ENCODE measurements around the gene RNF5. TPM values are rescaled to one million over a fixed set of nuclear protein-coding genes. Genes with fewer than 3 reads are reported as not detected.

The RNF5 gene
- total RNA-seq, 2 donors from 2014 or later: 45.0 to 49.2 TPM

DNA sequence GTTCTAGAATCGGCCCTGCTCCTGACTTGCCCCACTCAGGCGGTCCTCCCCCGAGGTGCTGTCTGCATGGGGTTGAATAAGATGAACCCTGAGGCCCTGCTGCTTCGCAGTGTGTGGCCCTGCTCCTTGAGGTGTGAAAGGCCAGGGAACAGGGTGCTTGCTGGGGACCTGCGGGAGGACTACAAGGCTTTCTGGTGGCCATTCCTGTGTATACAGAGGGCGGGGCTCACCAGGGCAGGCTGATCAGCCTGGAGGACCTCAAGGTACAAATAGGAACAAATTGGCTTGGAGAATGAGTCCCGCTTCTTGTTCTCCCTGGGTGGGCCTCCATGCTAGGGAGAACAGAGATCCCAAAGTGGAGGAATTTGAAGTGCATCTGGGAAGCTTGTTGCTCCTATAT lies 40.0 kb downstream of the RNF5 start:
- H3K4me1 Mint-ChIP-seq (ENCODE audit: low read depth): peaks cover 8% of the 10 kb centered on the region
- H3K9me3 Mint-ChIP-seq: no peaks in the 10 kb centered on the region
- H3K27ac Mint-ChIP-seq: no peak overlapping the region
- no peak overlapping the region for H3K4me3 Mint-ChIP-seq
- H3K27me3 Mint-ChIP-seq (ENCODE audit: low read depth): no peaks in the 10 kb centered on the region
- no peak for DNase-seq
- no peak for ATAC-seq (replicated peaks in 1 of 2)
- no peaks in the 10 kb centered on the region for H3K36me3 Mint-ChIP-seq (ENCODE audit: insufficient read depth in 2 of 2)

DNA sequence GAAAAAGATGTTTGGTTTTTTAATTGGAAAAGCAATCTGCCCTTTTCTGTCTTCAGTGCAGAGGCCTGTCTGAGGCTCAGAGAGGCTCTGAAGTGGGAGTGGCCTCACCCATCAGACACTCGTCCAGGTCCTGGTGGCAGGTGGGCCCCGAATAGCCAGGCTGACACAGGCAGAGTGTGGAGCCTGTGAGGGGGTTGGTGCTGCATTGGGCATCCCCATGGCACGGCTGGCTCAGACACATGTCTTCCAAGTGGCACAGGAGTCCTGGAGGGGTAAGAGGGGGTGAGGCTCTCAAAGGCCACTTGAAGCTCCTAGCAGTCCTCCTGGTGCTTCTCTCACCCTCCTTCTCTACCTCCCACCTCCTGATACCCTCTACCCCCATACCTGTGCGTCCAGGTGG lies 41.8 kb downstream of the RNF5 start:
- no peaks in the 10 kb centered on the region for H3K27me3 Mint-ChIP-seq (ENCODE audit: low read depth)
- ATAC-seq (replicated peaks in 1 of 2) (no peak), DNase-seq (no peak)
- no peak overlapping the region for H3K4me3 Mint-ChIP-seq
- H3K36me3 Mint-ChIP-seq (ENCODE audit: insufficient read depth in 2 of 2): no peaks in the 10 kb centered on the region
- no peak overlapping the region for H3K27ac Mint-ChIP-seq
- H3K9me3 Mint-ChIP-seq: no peaks in the 10 kb centered on the region
- H3K4me1 Mint-ChIP-seq (ENCODE audit: low read depth): peaks cover 8% of the 10 kb centered on the region

DNA sequence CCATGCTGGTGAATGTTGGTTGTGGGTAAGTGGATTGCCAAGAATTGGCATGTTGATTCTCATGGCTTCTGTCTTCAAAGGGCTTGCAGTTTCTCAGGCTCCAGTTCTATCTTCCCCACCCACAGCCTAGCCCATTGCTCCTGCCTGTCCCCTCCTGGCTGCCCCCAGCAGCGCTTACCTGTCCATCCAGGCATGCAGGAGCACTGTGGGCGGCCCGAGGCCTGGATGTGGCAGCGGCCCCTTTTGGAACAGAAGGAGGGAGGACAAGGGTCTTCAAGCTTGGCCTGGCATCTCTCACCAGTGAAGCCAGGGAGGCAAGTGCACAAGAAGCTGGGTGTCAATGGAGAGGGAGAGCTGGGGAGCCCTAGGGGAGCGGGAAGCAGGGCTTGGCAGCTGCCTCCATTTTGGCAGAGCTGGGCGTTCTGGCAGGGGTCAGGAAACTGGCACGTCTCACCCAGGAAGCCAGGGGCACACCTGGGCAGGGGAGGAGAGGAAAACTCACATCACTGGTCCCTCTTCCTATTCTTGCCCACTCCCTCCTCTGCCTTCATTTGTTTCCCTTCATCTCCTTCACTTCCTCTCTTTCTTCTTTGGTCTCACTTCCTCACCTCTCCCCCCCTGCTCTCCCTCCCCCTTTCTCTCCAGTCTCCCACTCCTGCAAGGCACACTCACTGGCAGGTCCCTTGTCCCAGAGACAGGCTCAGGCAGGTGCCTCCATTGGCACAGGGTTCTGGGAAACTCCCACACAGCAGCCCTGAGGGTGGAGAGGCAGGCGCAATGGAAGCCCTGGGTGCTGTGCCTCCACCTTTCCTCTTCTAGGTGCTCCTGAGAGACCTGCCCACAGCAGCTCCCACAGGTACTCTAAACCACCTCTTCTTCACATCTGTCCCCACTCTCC lies 44.4 kb downstream of the RNF5 start:
- Mint-ChIP-seq H3K4me3 (no peak overlapping the region), H3K27ac (no peak overlapping the region), H3K27me3 (ENCODE audit: low read depth) (no peaks in the 10 kb centered on the region), H3K36me3 (ENCODE audit: insufficient read depth in 2 of 2) (no peaks in the 10 kb centered on the region), H3K9me3 (no peaks in the 10 kb centered on the region), H3K4me1 (ENCODE audit: low read depth) (peaks cover 8% of the 10 kb centered on the region)
- ATAC-seq (replicated peaks in 1 of 2): no peak
- DNase-seq: no peak

DNA sequence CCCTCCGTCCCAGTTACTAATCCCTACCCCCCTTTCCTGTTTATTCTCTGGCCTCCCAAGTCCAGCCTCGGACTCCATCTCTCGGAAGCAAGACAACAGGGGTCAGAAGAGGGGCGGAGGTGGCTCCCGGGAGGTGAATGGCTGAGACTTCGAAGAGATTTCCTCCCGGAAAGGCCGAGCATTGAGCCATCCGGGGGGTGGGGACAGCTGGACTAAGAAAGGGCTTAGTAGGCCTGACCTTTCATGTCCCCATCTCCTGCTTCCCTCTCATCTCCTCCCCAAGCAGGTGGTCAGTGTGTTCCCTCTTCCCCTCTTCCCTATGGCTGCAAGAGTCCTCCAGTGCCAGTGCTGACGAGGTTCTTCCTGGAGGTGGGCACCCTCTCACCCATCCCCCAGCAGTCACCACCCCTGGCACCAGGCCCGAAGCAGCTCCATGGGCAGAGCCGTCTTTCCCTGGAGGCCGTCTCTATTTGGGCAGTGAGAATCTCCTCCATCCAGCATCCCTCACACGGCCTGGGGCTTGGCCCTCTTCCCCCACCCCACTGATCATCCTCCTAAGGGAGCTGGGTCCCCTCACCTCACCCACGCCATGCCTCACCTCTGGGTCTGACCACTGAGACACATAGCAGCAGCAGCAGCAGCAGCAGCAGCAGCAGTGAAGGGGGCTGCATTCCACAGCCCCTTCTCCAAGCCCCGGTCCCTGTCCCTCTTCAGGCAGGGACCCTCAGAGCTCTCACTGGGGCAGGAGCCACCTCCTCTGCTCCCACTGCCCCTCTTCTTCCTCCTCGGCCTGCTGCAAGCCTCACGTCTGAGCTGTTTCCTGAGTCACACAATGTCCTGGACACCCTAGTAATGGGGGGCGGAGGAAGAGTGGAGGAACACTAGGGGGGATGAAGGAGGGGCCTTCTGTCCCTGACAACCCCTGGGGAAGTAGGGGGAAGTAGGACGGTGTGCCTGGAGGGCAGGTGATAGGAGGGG lies 45.3 kb downstream of the RNF5 start, which contains the start of gene NOTCH4:
Gene NOTCH4, minus strand, starts transcription at position 810 of the 978 bp plus-strand sequence. Its CDS starts 139 bp downstream, at position 671.
- DNase-seq (no peak), ATAC-seq (replicated peaks in 1 of 2) (no peak)
- Mint-ChIP-seq H3K4me3 (no peak within 1 kb of the TSS), H3K27ac (no peak within 1 kb of the TSS), H3K27me3 (ENCODE audit: low read depth) (no peaks in the 10 kb centered on the region), H3K36me3 (ENCODE audit: insufficient read depth in 2 of 2) (no peaks in the 10 kb centered on the region), H3K4me1 (ENCODE audit: low read depth) (peaks cover 8% of the 10 kb centered on the region), H3K9me3 (no peaks in the 10 kb centered on the region)

DNA sequence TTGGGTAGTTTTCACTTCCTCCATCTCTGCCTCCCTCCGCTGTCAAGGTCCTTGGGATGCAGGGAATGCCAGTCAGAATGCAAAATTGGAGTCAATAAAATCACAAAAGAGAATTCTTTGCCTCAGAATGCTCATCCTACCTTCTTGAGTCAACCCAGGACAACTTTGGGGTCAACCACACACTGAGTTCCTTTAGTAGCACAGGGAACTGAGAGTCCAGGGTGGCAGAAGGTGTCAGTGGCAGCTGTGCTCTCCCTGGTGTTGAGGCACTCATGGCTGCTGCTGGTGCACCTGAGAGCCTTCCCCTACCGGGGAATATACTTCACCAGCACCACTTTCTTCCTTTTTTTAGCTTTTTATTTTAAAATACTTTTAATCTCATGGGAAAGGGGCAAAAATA lies 46.5 kb downstream of the RNF5 start:
- Mint-ChIP-seq H3K36me3 (ENCODE audit: insufficient read depth in 2 of 2) (no peaks in the 10 kb centered on the region), H3K27ac (no peak overlapping the region), H3K4me1 (ENCODE audit: low read depth) (peaks cover 8% of the 10 kb centered on the region), H3K27me3 (ENCODE audit: low read depth) (no peaks in the 10 kb centered on the region), H3K9me3 (no peaks in the 10 kb centered on the region), H3K4me3 (no peak overlapping the region)
- DNase-seq: no peak
- ATAC-seq (replicated peaks in 1 of 2): no peak

DNA sequence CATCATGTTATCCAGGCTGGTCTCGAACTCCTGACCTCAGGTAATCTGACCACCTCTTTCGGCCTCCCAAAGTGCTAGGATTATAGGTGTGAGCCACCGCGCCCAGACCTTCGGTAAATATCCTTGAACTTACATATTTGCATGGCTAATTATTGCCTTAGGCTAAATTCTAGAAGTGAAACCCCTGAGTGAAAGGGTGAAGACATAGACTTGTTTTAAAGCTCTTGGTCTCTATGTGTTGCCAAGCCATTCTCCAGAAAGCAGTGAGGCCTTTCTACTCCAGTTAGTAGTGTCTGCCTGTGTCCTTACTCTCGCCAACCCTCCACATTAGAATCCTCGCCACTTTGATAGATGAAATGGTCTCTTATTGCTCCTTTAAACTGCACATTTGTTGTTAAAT lies 48.2 kb downstream of the RNF5 start:
- no peaks in the 10 kb centered on the region for H3K36me3 Mint-ChIP-seq (ENCODE audit: insufficient read depth in 2 of 2)
- no peaks in the 10 kb centered on the region for H3K9me3 Mint-ChIP-seq
- H3K4me1 Mint-ChIP-seq (ENCODE audit: low read depth): peaks cover 8% of the 10 kb centered on the region
- ATAC-seq (replicated peaks in 1 of 2) (no peak), DNase-seq (no peak)
- no peak overlapping the region for H3K27ac Mint-ChIP-seq
- H3K27me3 Mint-ChIP-seq (ENCODE audit: low read depth): no peaks in the 10 kb centered on the region
- H3K4me3 Mint-ChIP-seq: no peak overlapping the region

Other genes with a start within 250 kb of the RNF5 start
- 1 to 10 TPM; 1.1 to 3.5 TPM for gene CFB, start 232.3 kb upstream of the RNF5 start, total RNA-seq
- 10 to 100 TPM; 65.0 to 71.5 TPM for gene NELFE, start 219.4 kb upstream of the RNF5 start, total RNA-seq
- 10 to 100 TPM; 75.7 to 79.7 TPM for gene SKIC2, start 219.2 kb upstream of the RNF5 start, total RNA-seq
- gene DXO, start 206.3 kb upstream of the RNF5 start, total RNA-seq: 10 to 100 TPM; 23.3 to 34.7 TPM
- gene C4A, start 196.3 kb upstream of the RNF5 start, total RNA-seq: 1 to 10 TPM; 6.9 to 7.6 TPM
- 1 to 10 TPM; 4.9 to 6.4 TPM for gene C4B, start 163.6 kb upstream of the RNF5 start, total RNA-seq
- gene CYP21A2, start 140.0 kb upstream of the RNF5 start, total RNA-seq: 1 to 10 TPM; 1.1 to 1.3 TPM
- gene TNXB, start 69.1 kb upstream of the RNF5 start, total RNA-seq: 10 to 100 TPM; 10.9 to 15.0 TPM
- gene ATF6B, start 50.2 kb upstream of the RNF5 start, total RNA-seq: 100 to 1,000 TPM in 1 of 2 donors, 10 to 100 TPM in 1; 99.9 to 105 TPM
- 1 to 10 TPM; 6.9 to 9.1 TPM for gene FKBPL, start 48.1 kb upstream of the RNF5 start, total RNA-seq
- 1 to 10 TPM in 1 of 2 donors, under 1 TPM in 1; 0.83 to 1.2 TPM for gene PRRT1, start 26.5 kb upstream of the RNF5 start, total RNA-seq
- gene PPT2, start 24.3 kb upstream of the RNF5 start, total RNA-seq: 10 to 100 TPM; 17.9 to 18.2 TPM
- 10 to 100 TPM in 1 of 2 donors, 1 to 10 TPM in 1; 9.6 to 11.2 TPM for gene EGFL8, start 13.8 kb upstream of the RNF5 start, total RNA-seq
- 10 to 100 TPM; 29.6 to 30.4 TPM for gene AGPAT1, start 2.3 kb upstream of the RNF5 start, total RNA-seq
- 10 to 100 TPM; 39.0 to 48.0 TPM for gene AGER, start 5.8 kb downstream of the RNF5 start, total RNA-seq
- 100 to 1,000 TPM in 1 of 2 donors, 10 to 100 TPM in 1; 98.3 to 104 TPM for gene PBX2, start 11.8 kb downstream of the RNF5 start, total RNA-seq
- 100 to 1,000 TPM; 192 to 213 TPM for gene GPSM3, start 14.2 kb downstream of the RNF5 start, total RNA-seq
- gene NOTCH4, start 45.7 kb downstream of the RNF5 start, total RNA-seq: under 1 TPM; 0.63 to 0.79 TPM
- gene TSBP1, start 193.5 kb downstream of the RNF5 start, total RNA-seq: not detected
- gene BTNL2, start 228.8 kb downstream of the RNF5 start, total RNA-seq: not detected

All from activated T-cell treated with anti-CD3 and anti-CD28 coated beads, Interleukin-2, amount 50 U/mL, for 72 hours (primary cell).